ENCODE data around the gene AEN. TPM values are rescaled to one million over a fixed set of nuclear protein-coding genes. Genes with fewer than 3 reads are reported as not detected.

Gene AEN, protein sequence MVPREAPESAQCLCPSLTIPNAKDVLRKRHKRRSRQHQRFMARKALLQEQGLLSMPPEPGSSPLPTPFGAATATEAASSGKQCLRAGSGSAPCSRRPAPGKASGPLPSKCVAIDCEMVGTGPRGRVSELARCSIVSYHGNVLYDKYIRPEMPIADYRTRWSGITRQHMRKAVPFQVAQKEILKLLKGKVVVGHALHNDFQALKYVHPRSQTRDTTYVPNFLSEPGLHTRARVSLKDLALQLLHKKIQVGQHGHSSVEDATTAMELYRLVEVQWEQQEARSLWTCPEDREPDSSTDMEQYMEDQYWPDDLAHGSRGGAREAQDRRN
- 10 to 100 TPM; 38.2 to 42.5 TPM for total RNA-seq

GRCh38 chr15:88620995-88621772 is at the start of gene AEN:
Gene AEN, plus strand, starts transcription at chr15:88621340. Its CDS starts 4,870 bp downstream, at chr15:88626210.
- H3K27me3 Mint-ChIP-seq: no peaks in the 10 kb centered on the region
- ATAC-seq (ENCODE audit: low read depth) (peak; percentile 85), DNase-seq (peak; percentile 95)
- peaks cover 10% of the 10 kb centered on the region for H3K36me3 Mint-ChIP-seq
- POLR2A ChIA-PET: interaction anchor here (0.8 to 2.2 kb wide), 4 partner anchors 15 to 35 kb away, joined by 3 to 21 read pairs (median 5); no protein-coding TSS in a partner anchor
- H3K27ac Mint-ChIP-seq: peak within 1 kb of the TSS; percentile 96
- no peaks in the 10 kb centered on the region for H3K9me3 Mint-ChIP-seq
- H3K4me1 Mint-ChIP-seq: peaks cover 34% of the 10 kb centered on the region
- H3K4me3 Mint-ChIP-seq: peak within 1 kb of the TSS; percentile 97

GRCh38 chr15:88571852-88572259 is 49.3 kb upstream of the AEN start:
- peaks cover 11% of the 10 kb centered on the region for H3K27me3 Mint-ChIP-seq
- no peak for DNase-seq
- ATAC-seq (ENCODE audit: low read depth): no peak
- H3K9me3 Mint-ChIP-seq: no peaks in the 10 kb centered on the region
- POLR2A ChIA-PET: no interaction called here
- no peaks in the 10 kb centered on the region for H3K4me1 Mint-ChIP-seq
- H3K27ac Mint-ChIP-seq: no peak overlapping the region
- no peaks in the 10 kb centered on the region for H3K36me3 Mint-ChIP-seq
- H3K4me3 Mint-ChIP-seq: no peak overlapping the region

DNA sequence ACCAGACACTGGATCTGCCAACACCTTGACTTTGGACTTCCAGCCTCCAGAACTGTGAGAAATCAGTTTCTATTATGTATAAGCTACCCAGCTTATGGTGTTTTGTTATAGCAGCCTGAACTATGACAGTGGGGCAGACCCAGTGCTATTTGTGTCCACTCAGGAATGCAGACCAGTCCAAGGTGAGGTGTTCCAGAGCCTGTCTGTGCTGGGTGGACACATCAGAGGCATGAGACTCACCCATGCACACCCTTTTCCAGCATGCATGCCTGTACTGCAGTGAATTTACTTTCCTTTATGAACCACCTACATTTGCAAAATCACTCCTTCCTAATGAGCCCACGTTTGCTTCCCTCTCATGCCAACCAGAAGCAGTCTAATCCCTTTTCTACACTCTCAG is 47.1 kb upstream of the AEN start:
- H3K27me3 Mint-ChIP-seq: peaks cover 8% of the 10 kb centered on the region
- H3K36me3 Mint-ChIP-seq: no peaks in the 10 kb centered on the region
- H3K9me3 Mint-ChIP-seq: no peaks in the 10 kb centered on the region
- POLR2A ChIA-PET: no interaction called here
- ATAC-seq (ENCODE audit: low read depth): no peak
- DNase-seq: no peak
- H3K4me1 Mint-ChIP-seq: no peaks in the 10 kb centered on the region
- H3K27ac Mint-ChIP-seq: no peak overlapping the region
- no peak overlapping the region for H3K4me3 Mint-ChIP-seq

GRCh38 chr15:88574655-88575054 is 46.5 kb upstream of the AEN start:
- POLR2A ChIA-PET: no interaction called here
- no peaks in the 10 kb centered on the region for H3K4me1 Mint-ChIP-seq
- no peak for ATAC-seq (ENCODE audit: low read depth)
- H3K27ac Mint-ChIP-seq: no peak overlapping the region
- H3K36me3 Mint-ChIP-seq: no peaks in the 10 kb centered on the region
- DNase-seq: no peak
- H3K27me3 Mint-ChIP-seq: peaks cover 8% of the 10 kb centered on the region
- no peak overlapping the region for H3K4me3 Mint-ChIP-seq
- H3K9me3 Mint-ChIP-seq: no peaks in the 10 kb centered on the region

- Mint-ChIP-seq H3K27me3 (peaks cover 10% of the 10 kb centered on the region), H3K27ac (no peak overlapping the region), H3K4me1 (no peaks in the 10 kb centered on the region), H3K4me3 (no peak overlapping the region), H3K9me3 (no peaks in the 10 kb centered on the region), H3K36me3 (no peaks in the 10 kb centered on the region)
- ATAC-seq (ENCODE audit: low read depth): no peak
- no peak for DNase-seq
- POLR2A ChIA-PET: interaction anchor here (0.5 kb wide), 1 partner anchor 247 kb away, joined by 3 read pairs; no protein-coding TSS in a partner anchor
Observed at GRCh38 chr15:88579322-88579721, 41.8 kb upstream of the AEN start.

GRCh38 chr15:88580532-88580931 is 40.6 kb upstream of the AEN start:
- ATAC-seq (ENCODE audit: low read depth) (no peak), DNase-seq (no peak)
- Mint-ChIP-seq H3K27me3 (peaks cover 10% of the 10 kb centered on the region), H3K36me3 (no peaks in the 10 kb centered on the region), H3K9me3 (no peaks in the 10 kb centered on the region), H3K27ac (no peak overlapping the region), H3K4me1 (no peaks in the 10 kb centered on the region), H3K4me3 (no peak overlapping the region)
- POLR2A ChIA-PET: no interaction called here

GRCh38 chr15:88586401-88587162 is 34.6 kb upstream of the AEN start:
- DNase-seq (no peak), ATAC-seq (ENCODE audit: low read depth) (no peak)
- peaks cover 25% of the 10 kb centered on the region for H3K27me3 Mint-ChIP-seq
- H3K27ac Mint-ChIP-seq: no peak overlapping the region
- H3K4me1 Mint-ChIP-seq: no peaks in the 10 kb centered on the region
- H3K4me3 Mint-ChIP-seq: no peak overlapping the region
- no peaks in the 10 kb centered on the region for H3K36me3 Mint-ChIP-seq
- POLR2A ChIA-PET: no interaction called here
- H3K9me3 Mint-ChIP-seq: no peaks in the 10 kb centered on the region

- Mint-ChIP-seq H3K36me3 (no peaks in the 10 kb centered on the region), H3K9me3 (no peaks in the 10 kb centered on the region), H3K4me1 (no peaks in the 10 kb centered on the region), H3K4me3 (no peak overlapping the region), H3K27me3 (peaks cover 19% of the 10 kb centered on the region), H3K27ac (no peak overlapping the region)
- DNase-seq: no peak
- no peak for ATAC-seq (ENCODE audit: low read depth)
- POLR2A ChIA-PET: no interaction called here
Observed at GRCh38 chr15:88590759-88591158, 30.4 kb upstream of the AEN start.

DNA sequence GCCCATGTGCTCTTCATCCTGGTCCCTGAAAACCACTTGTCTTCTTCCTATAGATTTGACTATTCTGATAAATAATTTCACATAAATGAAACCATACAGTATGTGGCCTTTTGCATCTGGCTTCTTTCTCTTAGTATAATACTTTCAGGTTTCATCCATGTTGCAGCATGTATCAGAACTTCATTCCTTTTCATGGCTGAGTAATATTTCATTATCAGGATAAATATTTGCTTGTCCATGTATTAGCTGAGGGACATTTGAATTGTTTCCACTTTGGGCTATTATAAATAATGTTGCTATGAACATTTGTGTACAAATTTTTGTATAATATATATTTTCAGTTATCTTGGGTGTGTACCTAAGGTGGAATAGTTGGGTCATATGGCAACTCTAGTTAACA is 29.8 kb upstream of the AEN start:
- DNase-seq (no peak), ATAC-seq (ENCODE audit: low read depth) (no peak)
- no peaks in the 10 kb centered on the region for H3K36me3 Mint-ChIP-seq
- H3K9me3 Mint-ChIP-seq: no peaks in the 10 kb centered on the region
- no peak overlapping the region for H3K27ac Mint-ChIP-seq
- peaks cover 13% of the 10 kb centered on the region for H3K27me3 Mint-ChIP-seq
- POLR2A ChIA-PET: no interaction called here
- H3K4me1 Mint-ChIP-seq: no peaks in the 10 kb centered on the region
- no peak overlapping the region for H3K4me3 Mint-ChIP-seq

DNA sequence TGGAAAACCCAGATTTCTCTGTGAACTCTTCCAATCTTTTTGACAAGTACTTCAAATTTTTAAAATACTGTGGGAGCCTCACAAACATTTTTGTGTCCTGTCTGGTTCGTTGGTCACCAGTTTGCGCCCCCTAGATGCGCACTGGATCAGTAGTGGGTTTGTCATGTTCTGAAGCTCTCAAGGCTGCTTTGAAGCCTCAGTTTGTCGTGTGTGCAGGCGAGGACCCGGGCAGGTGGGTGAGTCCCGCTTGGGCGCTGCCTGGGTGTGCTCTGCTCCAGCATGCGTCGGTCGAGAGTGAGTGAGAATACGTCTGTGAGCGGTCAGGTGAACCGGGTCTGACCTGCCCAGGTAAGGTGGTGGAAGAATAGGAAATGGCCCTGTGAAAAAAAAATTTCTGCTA is 17.3 kb upstream of the AEN start:
- no peak overlapping the region for H3K27ac Mint-ChIP-seq
- no peak overlapping the region for H3K4me3 Mint-ChIP-seq
- H3K4me1 Mint-ChIP-seq: peaks cover 1% of the 10 kb centered on the region
- H3K36me3 Mint-ChIP-seq: no peaks in the 10 kb centered on the region
- POLR2A ChIA-PET: no interaction called here
- H3K9me3 Mint-ChIP-seq: no peaks in the 10 kb centered on the region
- H3K27me3 Mint-ChIP-seq: peaks cover 63% of the 10 kb centered on the region
- DNase-seq (no peak), ATAC-seq (ENCODE audit: low read depth) (no peak)

DNA sequence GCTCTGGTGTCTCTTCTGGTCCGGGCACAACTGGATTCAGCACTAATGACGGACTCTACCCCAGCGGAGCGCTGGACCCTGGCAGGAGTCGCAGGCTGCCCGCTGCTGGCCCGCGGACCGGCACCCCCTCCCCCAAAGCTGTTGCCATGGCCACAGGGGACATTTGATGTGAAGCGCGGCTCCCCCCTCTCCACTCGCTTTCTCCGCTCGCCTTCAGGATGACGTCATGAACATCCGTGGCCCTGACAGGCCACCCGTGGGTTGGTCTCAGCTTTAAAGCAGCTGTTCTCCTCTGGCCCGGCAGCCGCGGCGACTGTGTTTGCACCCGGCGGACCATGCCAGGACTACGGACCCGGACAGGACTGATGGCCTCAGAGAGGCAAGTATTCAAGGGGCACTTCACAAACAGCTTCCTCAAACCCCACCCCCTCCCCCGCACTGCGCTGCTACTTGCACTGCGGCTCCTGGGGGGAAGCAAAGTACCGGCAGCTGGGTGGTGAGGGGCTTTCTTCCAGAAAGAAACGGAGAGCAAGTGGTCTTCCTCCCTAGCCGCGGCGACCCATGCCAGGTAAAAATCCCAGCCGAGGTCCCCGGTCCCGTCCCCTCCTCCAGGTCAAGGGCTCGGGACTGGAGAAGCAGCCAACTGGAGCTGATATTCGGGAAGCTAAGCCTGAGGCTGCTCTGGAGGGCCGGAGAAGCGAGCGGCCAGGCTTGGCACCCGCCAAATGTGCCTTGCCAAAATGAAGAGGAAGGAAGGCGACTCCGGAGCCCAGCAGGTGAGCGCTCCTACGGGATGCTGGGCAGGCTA is 16.6 kb upstream of the AEN start:
- H3K4me3 Mint-ChIP-seq: peak overlapping the region; percentile 25

GRCh38 chr15:88605189-88606069 is 15.7 kb upstream of the AEN start:
- Mint-ChIP-seq H3K4me1 (peaks cover 1% of the 10 kb centered on the region), H3K9me3 (no peaks in the 10 kb centered on the region), H3K27ac (no peak overlapping the region), H3K27me3 (peaks cover 73% of the 10 kb centered on the region), H3K36me3 (no peaks in the 10 kb centered on the region), H3K4me3 (no peak overlapping the region)
- ATAC-seq (ENCODE audit: low read depth): no peak
- POLR2A ChIA-PET: no interaction called here
- peak; percentile 73 for DNase-seq

More for the DNA sequence above, 16.6 kb upstream of the AEN start:
- H3K4me1 Mint-ChIP-seq: peaks cover 1% of the 10 kb centered on the region
- H3K9me3 Mint-ChIP-seq: no peaks in the 10 kb centered on the region
- POLR2A ChIA-PET: no interaction called here
- no peaks in the 10 kb centered on the region for H3K36me3 Mint-ChIP-seq
- no peak for DNase-seq
- peaks cover 68% of the 10 kb centered on the region for H3K27me3 Mint-ChIP-seq
- no peak for ATAC-seq (ENCODE audit: low read depth)
- H3K27ac Mint-ChIP-seq: no peak overlapping the region

Data from activated naive CD8-positive, alpha-beta T cell treated with anti-CD3 and anti-CD28 coated beads, Interleukin-2, amount 10 ng/mL, durations not matched to agents 7 days and 5 days (primary cell).